22Rv1 (cell line): ENCODE results near the gene SYNE1.

Source experiments
- CTCF ChIP-seq: fragments of 450-650 bp; IDR thresholded peaks from 2 replicates; pipeline ENCODE4 v1.5.1; 2017; ENCODE audit warnings: mild to moderate bottlenecking
- ZFX ChIP-seq: fragments of 450-650 bp; IDR thresholded peaks from 2 replicates; pipeline ENCODE4 v1.6.1; 2017; ENCODE audit warnings: antibody characterized with exemption, borderline replicate concordance

- TF ChIP-seq CTCF (no peak), ZFX (no peak)
Measured at GRCh38 chr6:152571943-152572337, 65.2 kb downstream of the SYNE1 start.
